GM12875 (cell line): Measurements from ENCODE around the gene ZYX.
"Not testable (repeated sequence)": the region's sequence is repeated elsewhere in the genome, so short reads cannot be mapped to it uniquely, and the experiment has no call there.

Source experiments
- H3K4me3 ChIP-seq: one replicate; pipeline ENCODE4 v1.5.1; 2011; ENCODE audit warnings: low read depth, low read length, control low read depth
- CTCF ChIP-seq: IDR thresholded peaks from 2 replicates; pipeline ENCODE4 v1.5.1; 2011; ENCODE audit warnings: low read depth, mild to moderate bottlenecking, control low read depth, inconsistent platforms, low read length, moderate library complexity, borderline replicate concordance; ENCODE audit not compliant: insufficient read depth

The ZYX gene

GRCh38 chr7:143391462-143392404 is 10.6 kb downstream of the ZYX start:
- no peak overlapping the region for H3K4me3 ChIP-seq
- no peak for TF ChIP-seq CTCF

- not testable (repeated sequence) for H3K4me3 ChIP-seq
Observed at GRCh38 chr7:143392427-143392826, 11.3 kb downstream of the ZYX start.

- H3K4me3 ChIP-seq: no peak overlapping the region
- TF ChIP-seq CTCF: no peak
Observed at GRCh38 chr7:143392875-143393266, 11.7 kb downstream of the ZYX start.

GRCh38 chr7:143393267-143394041 is 12.3 kb downstream of the ZYX start:
- no peak for TF ChIP-seq CTCF

GRCh38 chr7:143394068-143394467 is 12.9 kb downstream of the ZYX start:
- H3K4me3 ChIP-seq: no peak overlapping the region
- no peak for TF ChIP-seq CTCF

More at GRCh38 chr7:143393267-143394041, 12.3 kb downstream of the ZYX start:
- H3K4me3 ChIP-seq: no peak overlapping the region

- TF ChIP-seq CTCF: no peak
- H3K4me3 ChIP-seq: no peak overlapping the region
Observed at GRCh38 chr7:143394777-143395176, 13.6 kb downstream of the ZYX start.

GRCh38 chr7:143395187-143396149 is 14.3 kb downstream of the ZYX start:
- TF ChIP-seq CTCF: 0 out of 2 replicates have a peak, but pooled peaks have one; percentile 26
- H3K4me3 ChIP-seq: no peak overlapping the region
